Upper lobe of left lung (tissue), 6 donors: Measurements from ENCODE around the gene RETREG2. TPM values are rescaled to one million over a fixed set of nuclear protein-coding genes. Genes with fewer than 3 reads are reported as not detected.

Experiments
- ATAC-seq, 2 donors: fragments of 200-7000 bp; cut with Tn5 transposase; one replicate each; pipeline ENCODE4 v1.9.1; 2022; ENCODE audit warnings: mild to moderate bottlenecking in 2 of 2, moderate library complexity in 2 of 2; ENCODE audit not compliant: low FRiP score in 2 of 2
- DNase-seq, 2 donors: peaks; one replicate each; pipeline ENCODE4 v3.0.0-alpha.2; 2019 to 2020
- H3K27ac ChIP-seq, 4 donors: fragments of 200-600 bp; sonication (generic); one replicate each; pipeline ENCODE4 v1.5.1; 2016 to 2019
- H3K27me3 ChIP-seq, 4 donors: fragments of 200-600 bp; sonication (generic); one replicate each; pipeline ENCODE4 v1.5.1; 2017 to 2019
- H3K36me3 ChIP-seq, 4 donors: fragments of 200-600 bp; sonication (generic); one replicate each; pipeline ENCODE4 v1.5.1; 2016 to 2019
- H3K4me1 ChIP-seq, 4 donors: fragments of 200-600 bp; sonication (generic); one replicate each; pipeline ENCODE4 v1.5.1; 2018 to 2019
- H3K4me3 ChIP-seq, 4 donors: fragments of 200-600 bp; sonication (generic); one replicate each; pipeline ENCODE4 v1.5.1; 2017 to 2019; ENCODE audit warnings: mild to moderate bottlenecking in 2 of 4, moderate library complexity in 1 of 4
- H3K9me3 ChIP-seq, 4 donors: fragments of 200-600 bp; sonication (generic); one replicate each; pipeline ENCODE4 v1.5.1; 2018 to 2019
- CTCF ChIP-seq, 6 experiments: fragments of 450-650 bp in 4 of 6; fragments of 200-600 bp in 2 of 6; sonication (generic) in 2 of 6; IDR thresholded peaks; one replicate each; pipeline ENCODE4 v1.5.1; 2016 to 2019; ENCODE audit warnings: antibody characterized with exemption in 6 of 6
- EP300 ChIP-seq, 4 donors: sonication (generic); formaldehyde crosslinking; IDR thresholded peaks; one replicate each; pipeline ENCODE4 v1.5.1; 2017; ENCODE audit warnings: antibody characterized with exemption in 4 of 4, control low read depth in 2 of 4
- POLR2A ChIP-seq, 4 donors: fragments of 450-650 bp; IDR thresholded peaks; one replicate each; pipeline ENCODE4 v1.5.1; 2016 to 2017; ENCODE audit warnings: antibody characterized with exemption in 4 of 4, mild to moderate bottlenecking in 2 of 4
- POLR2AphosphoS5 ChIP-seq, 2 donors: sonication (generic); formaldehyde crosslinking; IDR thresholded peaks; one replicate each; pipeline ENCODE4 v1.5.1; 2017; ENCODE audit warnings: antibody characterized with exemption in 2 of 2
- WGBS, 2 donors: methylation state at CpG; one replicate each; pipeline ENCODE4 v1.1.5; 2017 to 2018; 5-methylcytosine and 5-hydroxymethylcytosine counted together
- total RNA-seq, 6 donors: library from RNA; depleted of rRNA in 4 of 6; stranded (reverse); fragments of >200 nt in 4 of 6; gene quantifications; one replicate each; pipeline versions ENCODE4 v1.1.0 to v1.2.1, GENCODE V29; 2016 to 2021
- donor health status: DM: no; HTN: no; CAD: no; lungs with moderate emphysema.
- donor health status: DM: no; HTN: yes; CAD: no; lungs with severe emphysema.

Gene RETREG2
- total RNA-seq, 6 donors from 2014 or later: 46.1 to 100 (median 60.5) TPM

GRCh38 chr2:219213026-219213415, 34.9 kb downstream of the RETREG2 start:
- TF ChIP-seq POLR2A (IDR thresholded peaks at IDR 0.05) (no peak), POLR2AphosphoS5 (IDR thresholded peaks at IDR 0.05) (no peak), CTCF (IDR thresholded peaks at IDR 0.05) (no peak), EP300 (IDR thresholded peaks at IDR 0.05) (no peak)
- WGBS, 2 donors: 81 to 87% methylated on average over 8 of the region's 8 CpGs
- Histone ChIP-seq H3K36me3 (peaks cover 0 to 61% (median 34%) of the 10 kb centered on the region in 4 donors), H3K9me3 (no peaks in the 10 kb centered on the region), H3K27me3 (no peaks in the 10 kb centered on the region), H3K4me3 (no peak overlapping the region), H3K4me1 (peaks cover 14 to 24% (median 17%) of the 10 kb centered on the region in 4 donors), H3K27ac (no peak overlapping the region)
- ATAC-seq (no peak), DNase-seq (no peak)

GRCh38 chr2:219213486-219214071, 35.5 kb downstream of the RETREG2 start:
- no peak for ATAC-seq
- Histone ChIP-seq H3K27ac (no peak overlapping the region), H3K9me3 (no peaks in the 10 kb centered on the region), H3K27me3 (no peaks in the 10 kb centered on the region), H3K4me3 (no peak overlapping the region), H3K36me3 (peaks cover 0 to 56% (median 30%) of the 10 kb centered on the region in 4 donors), H3K4me1 (peaks cover 12 to 24% (median 19%) of the 10 kb centered on the region in 4 donors)
- TF ChIP-seq EP300 (IDR thresholded peaks at IDR 0.05): no peak
- TF ChIP-seq CTCF (IDR thresholded peaks at IDR 0.05): no peak
- TF ChIP-seq POLR2AphosphoS5 (IDR thresholded peaks at IDR 0.05): no peak
- no peak for TF ChIP-seq POLR2A (IDR thresholded peaks at IDR 0.05)
- no peak for DNase-seq
- 90 to 98% methylated on average over 10 of the region's 10 CpGs for WGBS, 2 donors

GRCh38 chr2:219214141-219214540, 36.1 kb downstream of the RETREG2 start:
- 96 to 97% methylated on average over 12 to 15 of the region's 15 CpGs for WGBS, 2 donors
- Histone ChIP-seq H3K27me3 (no peaks in the 10 kb centered on the region), H3K27ac (no peak overlapping the region), H3K4me1 (peaks cover 13 to 29% (median 22%) of the 10 kb centered on the region in 4 donors), H3K9me3 (no peaks in the 10 kb centered on the region), H3K36me3 (peaks cover 0 to 50% (median 25%) of the 10 kb centered on the region in 4 donors), H3K4me3 (no peak overlapping the region)
- TF ChIP-seq CTCF (IDR thresholded peaks at IDR 0.05) (no peak), POLR2A (IDR thresholded peaks at IDR 0.05) (no peak), POLR2AphosphoS5 (IDR thresholded peaks at IDR 0.05) (no peak), EP300 (IDR thresholded peaks at IDR 0.05) (no peak)
- ATAC-seq: no peak
- no peak for DNase-seq

- peaks cover 0 to 48% (median 23%) of the 10 kb centered on the region in 4 donors for H3K36me3 ChIP-seq
- no peaks in the 10 kb centered on the region for H3K9me3 ChIP-seq
- ATAC-seq (no peak), DNase-seq (no peak)
- WGBS, 2 donors: 92 to 98% methylated on average over 6 of the region's 6 CpGs
- H3K27me3 ChIP-seq: no peaks in the 10 kb centered on the region
- H3K4me3 ChIP-seq: no peak overlapping the region
- TF ChIP-seq POLR2AphosphoS5 (IDR thresholded peaks at IDR 0.05) (no peak), POLR2A (IDR thresholded peaks at IDR 0.05) (no peak), CTCF (IDR thresholded peaks at IDR 0.05) (no peak)
- peaks cover 19 to 33% (median 28%) of the 10 kb centered on the region in 4 donors for H3K4me1 ChIP-seq
- no peak overlapping the region for H3K27ac ChIP-seq
These were observed 36.7 kb downstream of the RETREG2 start for GRCh38 chr2:219214786-219215185.
